GM21423 (cell line): Measurements from ENCODE around the gene TRIM25.

Experiments used
- ATAC-seq: cut with Tn5 transposase; IDR thresholded peaks from one replicate; pipeline ENCODE4 v1.9.1; 2021; ENCODE audit warnings: mild to moderate bottlenecking, moderate library complexity; ENCODE audit not compliant: unreplicated experiment

Gene TRIM25

GRCh38 chr17:56896968-56897359, 16.9 kb downstream of the TRIM25 start:
- ATAC-seq = no peak

DNA sequence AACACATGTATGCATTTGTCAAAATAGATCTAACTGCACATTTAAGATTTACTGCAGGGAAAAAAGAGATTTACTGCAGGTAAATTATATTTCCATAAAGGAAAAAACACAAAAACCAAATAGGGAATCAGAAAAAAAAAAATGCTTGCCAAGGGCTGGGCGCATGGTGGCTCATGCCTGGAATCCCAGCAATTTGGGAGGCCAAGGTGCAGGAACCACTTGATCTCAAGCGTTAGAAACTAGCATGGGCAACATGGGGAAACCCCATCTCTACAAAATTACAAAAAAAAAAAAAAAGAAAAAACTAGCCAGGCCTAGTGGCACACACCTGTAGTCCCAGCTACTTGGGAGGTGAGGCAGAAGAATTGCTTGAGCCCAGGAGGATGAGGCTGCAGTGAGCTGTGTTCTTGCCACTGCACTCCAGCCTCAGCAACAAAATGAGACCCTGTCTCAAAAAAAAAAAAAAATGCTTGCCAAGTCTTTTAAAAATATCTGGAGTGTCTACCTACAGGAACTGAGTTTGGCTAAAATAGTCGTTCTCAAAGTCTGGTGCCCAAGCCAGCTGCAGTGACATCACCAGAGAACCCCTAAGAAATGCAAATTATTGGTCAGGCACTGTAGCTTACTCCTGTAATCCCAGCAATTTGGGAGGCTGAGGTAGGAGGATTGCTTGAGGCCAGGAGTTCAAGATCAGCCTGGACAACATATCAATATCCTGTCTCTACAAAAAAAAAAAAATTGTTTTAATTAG, 17.5 kb downstream of the TRIM25 start:
- no peak for ATAC-seq

GRCh38 chr17:56894859-56895455, 18.9 kb downstream of the TRIM25 start:
- ATAC-seq = no peak

DNA sequence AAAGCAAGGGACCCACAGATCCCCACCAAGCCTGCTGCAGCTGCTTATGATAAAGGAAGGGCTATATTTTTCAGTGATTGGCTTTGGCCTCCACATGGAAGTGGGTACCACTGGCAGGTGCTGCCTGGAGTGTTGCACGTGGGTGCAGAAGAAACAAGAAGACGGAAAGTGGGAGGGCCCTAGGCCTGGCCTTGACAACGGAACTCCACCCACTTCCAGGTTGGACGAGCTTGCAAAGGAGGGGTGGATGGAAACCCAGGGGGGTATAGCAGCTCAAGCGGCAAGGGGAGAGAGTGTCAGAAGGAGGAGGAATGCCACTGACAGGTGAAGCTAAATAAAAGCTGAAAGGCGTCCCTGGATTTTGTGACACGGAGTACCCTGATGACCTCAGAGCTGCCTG, 20.3 kb downstream of the TRIM25 start:
- ATAC-seq = no peak

- ATAC-seq = no peak
Observed at GRCh38 chr17:56892333-56892732, 21.5 kb downstream of the TRIM25 start.

- ATAC-seq = no peak
Observed at GRCh38 chr17:56891751-56892150, 22.1 kb downstream of the TRIM25 start.

DNA sequence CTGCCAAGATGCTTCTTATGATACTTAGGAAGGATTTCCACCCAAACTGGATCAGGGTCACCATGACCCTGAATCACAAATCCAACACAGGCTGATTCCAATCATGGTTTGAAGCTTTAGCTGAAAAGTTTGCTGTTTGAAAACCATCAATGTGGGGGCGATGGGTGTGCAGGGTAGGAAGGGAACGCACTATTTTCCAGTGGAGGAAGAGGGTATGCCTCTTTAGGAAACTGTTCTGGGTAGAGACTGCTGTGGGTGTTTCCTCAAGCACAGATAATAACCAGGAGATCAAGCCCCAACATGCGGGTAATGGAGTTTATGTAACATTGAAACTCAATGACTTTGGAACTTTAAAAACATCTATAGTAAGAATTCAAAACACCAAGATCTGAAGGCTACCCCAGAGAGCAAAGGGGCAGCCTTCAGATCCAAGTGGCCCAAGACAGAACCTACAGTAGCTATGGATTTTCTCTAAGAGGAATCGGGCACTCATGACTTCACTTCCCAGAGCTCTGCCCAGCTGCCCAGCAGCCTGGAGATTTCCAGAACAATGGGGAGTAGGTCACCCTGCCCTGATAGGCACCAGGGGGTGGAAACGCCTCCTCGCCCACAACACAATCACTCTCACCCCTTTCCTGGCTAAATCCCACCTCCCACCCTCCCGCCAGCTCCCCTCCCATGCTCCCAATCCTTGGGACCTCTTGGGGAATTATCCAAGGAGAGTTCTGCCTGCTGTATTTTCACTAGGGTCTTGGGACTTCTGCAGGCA, 22.8 kb downstream of the TRIM25 start:
- no peak for ATAC-seq

DNA sequence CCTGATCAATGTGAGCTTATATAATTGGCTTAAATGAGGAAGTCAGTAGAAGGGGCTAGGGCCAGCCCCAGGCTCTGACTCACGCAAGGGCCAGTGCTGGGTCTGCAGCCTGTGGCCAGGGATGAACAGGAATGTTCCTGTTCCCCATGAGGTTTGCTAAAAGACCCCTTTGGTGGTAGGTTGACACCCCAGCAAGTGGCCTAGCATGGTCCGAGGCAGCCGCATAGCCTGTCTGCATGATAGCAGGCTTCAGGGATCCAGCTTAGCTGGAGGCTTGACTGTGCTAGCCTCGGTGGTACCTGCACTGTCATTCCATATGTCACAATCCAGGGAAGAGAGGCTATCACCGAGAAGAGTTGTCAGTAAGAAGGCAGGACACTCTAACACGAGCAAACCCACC, 23.5 kb downstream of the TRIM25 start:
- ATAC-seq = no peak

DNA sequence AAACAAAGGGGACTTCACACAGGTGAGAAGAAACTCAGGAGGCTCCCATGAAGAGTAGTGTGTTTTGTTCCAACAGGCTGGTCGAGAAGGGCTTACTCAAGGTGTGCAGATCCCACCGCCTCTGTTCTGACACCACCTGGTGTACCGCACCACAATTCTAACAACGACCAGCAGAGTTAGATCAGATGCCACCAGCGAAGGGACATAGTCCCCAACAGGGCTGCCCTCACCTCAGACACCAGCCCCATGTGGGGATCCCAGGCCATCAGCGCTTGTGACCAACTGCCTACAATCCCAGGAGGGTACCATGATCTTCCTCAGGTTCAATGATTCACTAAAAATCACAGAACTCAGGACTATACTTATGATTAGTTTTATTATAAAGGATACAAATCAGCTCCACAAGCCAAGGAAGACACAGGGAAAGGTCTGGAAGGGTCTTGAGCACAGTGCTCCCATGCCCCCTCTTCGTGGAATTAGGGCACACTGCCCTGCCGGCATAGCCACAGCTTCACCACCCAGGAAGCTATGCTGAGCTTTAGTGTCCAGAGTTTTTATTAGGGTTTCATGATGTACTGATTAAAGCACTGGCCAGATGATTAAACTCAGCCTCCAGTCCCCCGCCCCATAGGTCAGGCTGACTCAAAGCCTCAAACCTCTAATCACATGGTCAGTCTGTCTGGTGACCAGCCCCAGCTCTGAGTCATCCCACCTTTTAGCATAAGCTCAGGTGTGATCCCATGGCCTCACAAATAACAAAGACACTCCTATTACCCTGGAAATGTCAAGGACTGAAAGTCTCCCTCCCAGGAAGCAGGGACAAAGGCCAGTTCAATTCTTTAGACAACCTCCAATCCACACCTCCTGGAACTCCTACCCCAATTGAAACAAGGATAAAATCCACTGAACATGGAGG, 26.0 kb downstream of the TRIM25 start:
- no peak for ATAC-seq

GRCh38 chr17:56887105-56887504, 26.7 kb downstream of the TRIM25 start:
- no peak for ATAC-seq

DNA sequence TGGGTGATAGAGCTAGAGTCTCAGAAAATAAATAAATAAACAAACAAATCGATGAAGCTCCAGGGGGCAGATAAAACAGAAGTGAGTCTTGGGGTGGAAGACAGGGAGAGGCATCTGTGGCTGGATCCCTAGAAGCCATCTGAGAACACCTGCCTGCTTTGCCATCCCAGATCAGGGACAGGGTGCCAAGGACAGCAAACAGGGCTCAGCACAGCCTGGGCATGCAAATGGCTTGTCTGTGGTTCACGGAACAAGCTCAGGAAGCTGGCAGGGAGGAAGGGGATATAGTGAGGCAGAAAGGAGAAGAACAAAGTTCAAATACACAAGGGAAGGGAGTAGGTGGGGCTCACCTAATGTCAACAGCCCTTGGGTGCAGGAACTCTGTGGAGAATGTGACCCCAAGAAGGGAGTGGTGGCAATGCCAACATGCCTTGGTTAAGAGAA, 27.5 kb downstream of the TRIM25 start:
- no peak for ATAC-seq

DNA sequence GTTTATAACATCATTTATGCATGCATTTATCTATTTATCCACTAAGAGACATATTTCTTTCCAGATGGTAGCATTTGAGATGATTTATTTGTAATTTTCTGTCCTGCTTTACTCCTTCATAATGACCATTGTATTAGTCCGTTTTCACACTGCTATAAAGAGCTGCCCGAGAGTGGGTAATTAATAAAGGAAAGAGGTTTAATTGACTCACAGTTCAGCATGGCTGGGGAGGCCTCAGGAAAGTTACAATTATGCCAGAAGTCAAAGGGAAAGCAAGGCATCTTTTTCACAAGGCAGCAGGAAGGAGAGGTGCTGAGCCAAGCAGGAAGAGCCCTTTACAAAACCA, 28.6 kb downstream of the TRIM25 start:
- no peak for ATAC-seq

- ATAC-seq = no peak
Observed at GRCh38 chr17:56884483-56885311, 29.2 kb downstream of the TRIM25 start.

DNA sequence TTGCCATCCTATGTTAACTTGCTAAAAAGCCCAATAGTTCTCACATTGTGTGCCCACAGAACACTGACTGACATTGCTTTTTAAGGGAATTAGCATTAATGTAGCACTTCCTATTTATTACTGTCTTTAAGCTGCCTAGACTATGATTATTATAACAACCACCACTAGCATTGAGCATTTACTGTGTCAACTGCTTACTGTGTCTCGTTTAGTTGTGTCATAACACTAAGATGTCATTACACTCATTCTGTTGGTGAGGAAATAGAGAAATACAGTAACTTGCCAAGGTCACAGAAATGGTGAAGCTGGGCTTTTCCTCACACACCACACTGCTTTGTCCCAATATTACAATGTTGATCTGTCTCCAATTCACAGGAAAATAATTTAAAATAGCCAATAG, 30.2 kb downstream of the TRIM25 start:
- ATAC-seq = no peak

DNA sequence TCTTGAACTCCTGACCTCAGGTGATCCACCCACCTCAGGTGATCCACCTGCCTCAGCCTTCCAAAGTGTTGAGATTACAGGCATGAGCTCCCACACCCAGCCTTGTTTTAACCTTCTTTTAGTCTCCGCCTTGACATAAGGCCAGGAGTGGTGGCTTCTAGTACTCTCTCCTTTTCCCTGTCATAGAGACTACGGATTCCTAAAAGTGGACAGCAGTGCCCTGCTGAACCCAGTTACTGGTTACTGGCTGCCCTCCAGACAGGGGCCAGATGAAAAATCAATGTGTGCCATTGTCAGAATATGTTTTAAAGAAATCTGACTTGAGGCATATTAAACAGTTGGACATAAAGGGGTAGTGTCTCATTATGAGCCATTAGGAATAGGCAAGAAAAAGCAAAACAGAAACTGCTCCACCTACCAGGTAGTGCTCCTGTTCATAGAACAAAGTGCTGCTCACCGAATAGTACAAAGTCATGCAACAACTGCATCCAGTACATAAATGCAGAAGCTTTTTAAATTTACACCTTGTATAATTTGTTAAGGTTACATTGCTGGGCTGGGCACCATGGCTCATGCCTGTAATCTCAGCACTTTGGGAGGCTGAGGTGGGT, 32.1 kb downstream of the TRIM25 start:
- ATAC-seq = no peak

GRCh38 chr17:56880571-56880970, 33.3 kb downstream of the TRIM25 start:
- no peak for ATAC-seq

GRCh38 chr17:56880133-56880532, 33.7 kb downstream of the TRIM25 start:
- no peak for ATAC-seq

DNA sequence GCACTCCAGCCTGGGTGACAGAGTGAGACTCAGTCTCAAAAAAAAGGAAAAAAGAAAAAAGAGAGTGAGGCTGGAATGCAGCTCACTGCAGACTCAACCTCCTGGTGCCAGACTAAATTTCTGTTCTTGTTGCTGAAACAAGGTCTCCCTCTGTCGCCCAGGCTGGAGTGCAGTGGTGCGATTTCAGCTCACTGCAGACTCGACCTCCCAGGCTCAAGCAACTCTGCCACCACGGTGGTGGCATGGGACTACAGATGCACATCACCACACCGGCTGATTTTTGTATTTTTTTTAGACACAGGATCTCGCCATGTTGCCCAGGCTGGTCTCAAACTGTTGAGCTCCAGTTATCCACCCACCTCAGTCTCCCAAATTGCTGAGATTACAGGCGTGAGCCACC, 34.6 kb downstream of the TRIM25 start:
- ATAC-seq = no peak

GRCh38 chr17:56876766-56877179, 37.1 kb downstream of the TRIM25 start:
- no peak for ATAC-seq
